GM19328 (cell line): ENCODE results near the gene TSPAN31.
A peak's percentile ranks its signal among the peaks of the same experiment; 100 is the strongest.

Experiments
- ATAC-seq: cut with Tn5 transposase; IDR thresholded peaks from one replicate; pipeline ENCODE4 v1.9.1; 2021; ENCODE audit warnings: mild to moderate bottlenecking, moderate library complexity; ENCODE audit not compliant: unreplicated experiment

Gene TSPAN31

DNA sequence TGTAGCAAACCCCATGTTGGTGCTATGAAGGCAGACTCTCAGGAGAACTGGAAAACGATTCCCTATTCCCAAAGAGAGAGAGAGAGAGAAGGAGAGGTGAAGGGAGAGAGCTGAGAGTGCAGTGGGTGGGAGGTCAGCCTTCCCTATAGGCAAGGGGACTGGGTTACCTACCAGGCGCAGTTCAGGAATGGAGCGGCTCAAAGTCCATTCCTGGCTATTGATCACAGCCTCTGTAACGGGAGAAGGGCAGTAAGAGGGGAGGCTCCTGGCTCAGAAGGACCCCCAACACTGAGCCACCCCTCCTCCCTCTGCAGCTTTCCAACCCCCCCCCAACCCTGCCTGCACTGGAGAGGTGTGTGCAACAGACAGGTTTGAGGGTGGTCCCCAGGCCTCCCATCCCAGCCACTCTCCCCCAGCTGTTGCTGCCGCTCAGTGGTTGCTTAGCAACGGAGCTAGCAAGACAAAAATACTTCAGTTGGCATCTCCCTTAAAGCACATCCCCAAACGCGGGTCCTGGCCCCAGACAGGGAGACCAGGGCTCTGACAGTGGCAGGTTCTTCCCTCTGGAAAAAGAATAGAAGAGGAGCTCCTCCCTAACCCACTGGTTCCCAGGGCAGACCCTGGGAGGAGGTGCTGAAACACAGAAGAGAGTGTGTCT lies 9.5 kb upstream of the TSPAN31 start:
- no peak for ATAC-seq

DNA sequence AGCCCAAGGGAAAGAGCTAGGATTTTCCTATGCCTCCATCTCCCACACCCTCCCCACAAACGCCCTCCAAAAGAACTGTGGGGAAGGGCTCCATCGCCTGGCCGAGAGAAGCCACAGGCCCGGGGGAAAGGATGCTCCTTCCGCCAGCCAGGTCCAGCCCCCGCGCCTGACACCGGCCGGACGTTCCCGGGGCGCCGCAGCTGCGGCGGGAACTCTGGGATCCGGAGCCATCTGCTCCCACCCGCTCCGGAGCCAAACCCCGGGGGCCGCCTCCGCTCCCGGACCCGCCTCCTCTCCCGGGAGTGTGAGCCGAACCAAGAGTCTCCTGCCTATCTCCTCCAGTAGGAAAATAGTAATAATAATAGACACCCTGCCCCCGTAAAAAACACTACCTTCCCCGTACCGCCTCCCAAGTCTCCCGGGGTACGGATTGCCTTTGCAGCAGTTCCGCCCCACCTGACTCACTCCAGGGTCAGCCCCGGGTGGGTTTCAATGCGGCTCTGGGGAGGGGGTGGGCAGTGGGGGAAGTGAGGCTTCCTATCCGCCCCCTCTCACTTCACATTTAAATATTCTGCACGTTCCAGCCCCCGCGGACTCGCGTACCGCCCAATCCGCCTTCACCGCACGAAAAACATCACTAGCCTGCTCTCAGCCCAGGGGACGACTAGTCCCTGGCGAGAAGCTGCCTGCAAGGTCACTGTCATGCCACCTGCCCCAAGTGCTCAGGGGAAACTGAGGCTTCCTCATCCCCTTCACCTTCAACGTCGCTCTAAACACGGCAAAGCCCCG lies 8.7 kb upstream of the TSPAN31 start:
- no peak for ATAC-seq

DNA sequence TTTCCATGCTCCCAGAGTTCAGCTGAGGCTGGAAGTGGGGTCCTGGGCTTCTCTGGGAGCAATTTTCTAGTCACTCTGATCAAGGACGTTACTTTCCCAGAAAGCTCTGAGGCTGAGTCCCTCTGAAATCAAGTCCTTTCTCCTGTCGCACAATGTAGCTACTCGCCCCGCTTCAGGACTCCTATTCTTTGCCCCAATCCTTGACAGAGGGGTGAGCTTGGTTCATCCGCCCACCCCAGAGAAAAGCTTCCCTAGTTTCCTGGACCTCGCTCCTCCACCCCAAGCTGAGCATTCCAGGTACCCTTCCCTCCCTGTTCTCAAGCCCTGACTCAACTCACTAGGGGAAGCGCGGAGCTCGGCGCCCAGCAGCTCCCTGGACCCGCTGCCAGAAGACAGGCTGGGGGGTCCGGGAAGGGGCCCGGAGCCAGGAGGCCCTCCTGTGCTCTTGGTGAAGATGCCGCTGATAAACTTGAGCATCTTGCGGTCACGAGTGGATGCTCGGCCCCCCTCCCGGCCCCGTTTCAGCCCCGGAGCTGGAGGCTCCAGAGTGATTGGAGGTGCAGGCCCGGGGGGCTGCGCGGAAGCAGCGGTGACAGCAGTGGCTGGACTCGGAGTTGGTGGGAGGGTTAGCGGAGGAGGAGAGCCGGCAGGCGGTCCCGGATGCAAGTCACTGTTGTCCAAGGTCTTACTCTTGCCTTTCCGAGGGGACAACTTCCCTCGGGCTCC lies 7.9 kb upstream of the TSPAN31 start:
- ATAC-seq, result no peak

DNA sequence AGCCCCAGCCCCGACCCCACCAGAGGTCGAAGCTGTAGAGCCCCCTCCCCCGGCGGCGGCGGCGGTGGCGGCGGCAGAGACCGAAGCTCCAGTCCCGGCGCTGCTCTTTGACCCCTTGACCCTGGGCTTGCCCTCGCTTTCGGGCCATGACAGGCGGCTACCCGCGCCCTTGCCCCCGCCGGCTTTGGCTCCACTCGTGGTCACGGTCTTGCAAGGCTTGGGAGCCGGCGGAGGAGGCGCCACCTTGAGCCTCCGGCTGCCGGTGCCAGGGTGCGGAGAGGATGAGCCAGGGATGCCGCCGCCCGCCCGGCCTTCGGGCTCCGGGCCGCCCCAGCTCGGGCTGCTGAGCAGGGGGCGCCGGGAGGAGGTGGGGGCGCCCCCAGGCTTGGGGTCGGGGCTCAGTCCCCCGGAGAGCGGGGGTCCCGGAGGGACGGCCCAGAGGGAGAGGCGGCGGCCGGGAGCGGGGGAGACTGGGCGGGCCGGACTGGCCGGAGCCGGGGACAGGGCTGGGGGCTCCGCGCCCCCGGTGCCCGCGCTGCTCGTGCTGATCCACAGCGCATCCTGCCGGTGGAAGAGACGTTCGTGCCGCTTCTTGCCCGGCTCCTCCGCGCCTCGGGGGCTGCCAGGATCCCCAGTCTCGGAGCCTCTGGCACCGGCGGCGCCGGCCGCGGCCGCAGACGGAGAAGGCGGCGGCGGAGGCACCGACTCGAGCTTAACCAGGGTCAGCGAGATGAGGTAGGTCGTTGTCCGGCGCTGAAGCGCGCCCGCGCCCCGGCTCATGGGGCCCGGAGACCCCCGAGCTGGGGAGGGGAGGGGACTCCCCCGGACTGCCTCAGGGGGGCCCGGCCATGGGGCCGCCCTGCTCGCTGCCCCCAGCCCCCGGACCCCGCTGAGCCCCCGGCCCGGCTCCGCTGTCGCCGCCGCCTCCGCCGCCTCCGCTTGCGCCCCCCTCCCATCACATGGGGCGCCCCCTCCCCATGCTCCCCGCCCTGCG lies 7.1 kb upstream of the TSPAN31 start:
- ATAC-seq, result no peak

DNA sequence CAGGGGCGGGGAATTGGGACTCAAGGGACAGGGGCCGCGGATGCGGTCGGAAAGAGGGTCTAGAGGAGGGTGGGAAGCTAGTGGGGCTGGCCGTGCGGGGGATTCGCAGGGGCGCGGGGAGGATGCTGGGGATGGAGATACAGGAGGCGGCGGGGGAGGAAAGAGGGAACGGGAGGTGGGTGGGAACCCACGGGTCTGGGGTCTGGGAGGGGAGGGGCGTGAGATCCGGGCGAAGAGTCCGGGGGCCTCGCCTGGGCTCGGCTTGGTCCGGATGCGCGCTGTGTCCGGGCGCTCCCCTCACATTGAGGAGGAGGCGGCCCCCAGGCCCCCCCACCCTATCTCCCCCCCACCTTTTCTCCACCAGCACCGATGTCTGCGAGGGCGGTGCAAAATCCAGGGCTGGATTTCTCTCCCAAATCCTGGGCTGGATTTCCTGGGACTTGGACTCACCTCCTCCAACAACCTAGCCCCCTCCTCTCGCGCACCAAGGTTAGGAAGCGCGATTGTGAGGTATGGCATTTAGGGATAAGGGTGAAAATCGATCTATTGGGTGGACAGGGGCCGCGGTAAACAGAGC lies 6.1 kb upstream of the TSPAN31 start, which contains the start of gene AGAP2:
TSS of gene AGAP2 (minus strand) at position 82 of the 577 bp plus-strand sequence. CDS start 496 bp downstream, outside the sequence.
- no peak for ATAC-seq

DNA sequence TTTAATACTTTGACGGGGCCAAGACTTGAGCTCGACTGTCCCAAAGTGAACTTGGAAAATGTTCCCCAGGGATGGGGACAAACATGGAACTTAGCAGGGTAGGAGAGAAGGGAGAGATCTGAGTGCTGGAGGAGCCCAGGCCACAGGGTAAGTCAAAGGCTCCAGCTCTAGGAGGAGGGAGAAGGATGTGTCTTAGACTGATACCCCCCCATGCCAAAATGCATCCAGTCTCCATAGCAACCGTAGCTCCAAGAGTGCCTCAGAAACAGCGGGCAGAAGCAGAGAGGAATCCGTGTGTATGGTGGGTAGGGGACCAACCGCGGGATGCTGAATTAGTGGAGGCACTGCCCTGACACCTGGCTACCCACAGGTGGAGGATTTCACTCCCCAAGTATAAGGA lies 5.5 kb upstream of the TSPAN31 start:
- no peak for ATAC-seq

DNA sequence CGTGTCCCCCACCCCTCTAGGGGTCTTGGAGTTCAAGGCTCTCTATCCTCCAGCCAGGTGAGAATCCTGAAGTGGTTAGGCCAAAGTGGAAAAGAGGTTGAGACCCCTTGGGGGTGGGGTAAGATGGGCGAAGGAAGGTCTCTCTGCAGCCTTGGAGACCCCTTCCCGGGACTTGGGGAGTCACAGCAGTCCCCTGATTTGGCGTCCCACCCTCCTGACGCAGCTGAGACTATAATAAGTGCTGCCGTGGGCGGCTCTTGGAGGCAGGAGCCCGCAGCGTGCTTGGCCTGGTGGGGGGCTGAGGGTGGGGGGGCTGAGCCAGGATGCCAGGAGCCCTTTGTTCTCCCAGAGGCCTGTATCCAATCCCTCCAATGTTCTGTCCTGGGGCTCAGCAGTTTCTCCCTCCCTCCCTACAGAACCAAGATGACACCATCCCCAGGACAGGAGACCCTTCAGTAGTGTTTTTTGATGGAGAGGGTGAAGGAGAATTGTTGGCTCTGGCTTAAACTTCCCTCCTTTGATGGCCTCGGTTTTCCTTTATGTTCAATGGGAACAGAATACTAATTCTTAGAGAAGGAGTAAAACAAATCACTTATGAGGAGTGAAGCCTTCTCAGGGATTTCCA lies 4.8 kb upstream of the TSPAN31 start:
- no peak for ATAC-seq

DNA sequence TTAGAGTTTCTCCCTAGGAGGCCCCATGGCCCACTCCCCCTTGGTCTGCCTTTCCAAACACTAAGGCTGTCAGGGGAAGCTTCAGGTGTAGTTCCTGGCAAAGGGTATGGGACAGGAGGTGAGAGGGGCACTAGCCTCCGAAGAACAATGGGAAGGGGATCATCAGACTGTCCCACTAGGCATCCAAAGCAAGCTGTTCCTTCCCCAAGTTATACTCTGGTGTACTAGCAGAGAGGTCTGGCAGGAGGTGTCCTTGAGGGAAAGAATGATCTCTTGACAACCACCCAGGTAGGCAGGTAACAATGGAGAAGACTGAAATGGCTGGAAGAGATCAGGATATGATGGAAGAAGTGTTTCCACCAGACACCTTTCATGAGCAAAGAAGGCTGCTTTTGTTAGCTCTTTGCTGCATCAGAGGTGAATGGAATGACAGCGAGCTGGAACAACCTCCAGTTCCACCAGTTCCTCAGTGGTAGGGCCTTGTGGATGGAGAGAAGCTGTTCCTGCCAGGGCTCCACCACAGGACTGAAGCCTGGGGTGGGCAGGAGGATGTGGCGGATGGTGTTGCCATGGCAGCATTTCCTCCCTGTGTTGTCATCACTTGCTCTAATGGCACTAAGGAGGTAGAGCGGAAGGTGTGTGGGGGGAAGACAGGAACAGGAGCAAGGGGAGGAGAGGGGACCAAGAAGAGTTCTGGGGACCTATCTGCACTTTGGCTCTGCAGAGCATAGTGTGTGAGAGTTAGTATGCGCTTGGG lies 4.0 kb upstream of the TSPAN31 start:
- no peak for ATAC-seq

DNA sequence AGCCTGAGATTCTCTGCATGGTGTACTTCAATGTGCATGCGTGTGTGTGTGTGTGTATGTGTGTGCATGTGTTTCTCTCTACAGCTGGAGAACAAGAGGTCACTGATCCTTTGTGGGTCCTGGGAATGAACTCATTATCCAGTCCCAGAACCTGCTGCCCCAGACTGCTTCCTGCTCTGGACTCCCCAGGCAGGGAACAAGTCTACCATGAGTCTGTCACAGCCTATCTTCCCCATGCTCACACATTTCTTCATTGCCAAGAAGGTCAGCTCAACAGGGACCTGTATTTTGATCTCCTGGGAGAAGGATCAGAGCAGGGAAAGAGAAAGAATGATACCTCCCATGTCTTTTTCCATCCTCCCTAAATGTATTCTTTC lies 3.4 kb upstream of the TSPAN31 start:
- ATAC-seq, result no peak

DNA sequence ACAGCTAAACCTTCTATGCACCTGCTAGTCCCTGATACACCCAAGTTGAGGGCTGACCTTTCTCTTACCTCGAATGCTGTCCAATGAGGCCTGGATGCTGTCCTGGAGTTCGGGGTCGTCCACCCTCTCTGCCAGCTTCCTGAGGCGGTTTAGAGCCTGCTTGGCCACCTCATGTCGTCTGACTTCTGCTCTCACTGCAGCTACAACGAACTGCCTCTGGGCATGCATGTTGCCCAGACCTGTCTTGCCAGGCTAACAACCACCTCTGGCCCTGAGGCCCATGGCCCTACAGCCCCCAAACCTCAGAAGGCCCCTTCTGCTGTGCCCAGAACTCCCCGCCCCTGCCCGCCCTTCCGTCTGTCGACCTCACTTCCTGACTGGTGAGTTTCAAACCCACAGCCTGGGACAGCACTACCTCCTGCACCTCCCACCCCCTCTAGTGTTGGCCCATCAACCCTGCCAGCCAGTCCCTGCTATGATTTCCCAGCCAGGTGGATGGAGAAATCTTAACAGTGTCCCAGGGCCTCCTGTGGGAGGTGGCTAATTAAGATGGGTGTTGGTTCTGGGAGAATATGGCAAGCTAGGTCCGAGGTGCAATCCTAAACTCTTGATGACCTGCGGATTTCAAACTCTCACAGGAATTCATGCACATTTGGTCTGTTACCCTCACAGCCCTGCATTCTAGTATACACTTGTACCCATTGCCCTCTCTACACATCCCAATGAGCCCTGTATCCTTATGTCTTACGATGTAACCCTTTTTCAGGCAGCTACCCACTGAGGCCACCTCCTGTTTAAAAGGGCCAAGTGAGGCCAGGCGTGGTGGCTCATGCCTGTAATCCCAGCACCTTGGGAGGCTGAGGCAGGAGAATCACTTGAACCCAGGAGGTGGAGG lies 2.7 kb upstream of the TSPAN31 start:
- peak; percentile 48 for ATAC-seq

DNA sequence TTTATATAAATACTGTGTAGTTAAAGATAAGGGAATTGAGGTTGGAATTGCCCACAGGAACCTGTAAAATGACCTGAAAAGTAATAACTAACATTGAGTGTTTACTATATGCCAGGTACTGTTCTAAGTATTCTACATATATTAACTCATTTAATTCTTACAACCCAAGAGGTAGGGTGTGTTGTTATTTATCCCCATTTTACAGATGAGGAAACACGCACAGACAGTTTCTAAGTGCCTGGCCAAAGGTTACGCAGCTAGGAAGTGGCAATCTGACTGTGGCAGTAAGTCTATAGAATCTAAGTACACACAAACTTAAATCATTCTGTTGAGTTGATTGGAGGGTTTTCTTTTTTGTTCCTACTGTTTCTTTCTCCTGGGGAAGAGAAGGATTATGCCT lies 1.1 kb upstream of the TSPAN31 start:
- no peak for ATAC-seq

DNA sequence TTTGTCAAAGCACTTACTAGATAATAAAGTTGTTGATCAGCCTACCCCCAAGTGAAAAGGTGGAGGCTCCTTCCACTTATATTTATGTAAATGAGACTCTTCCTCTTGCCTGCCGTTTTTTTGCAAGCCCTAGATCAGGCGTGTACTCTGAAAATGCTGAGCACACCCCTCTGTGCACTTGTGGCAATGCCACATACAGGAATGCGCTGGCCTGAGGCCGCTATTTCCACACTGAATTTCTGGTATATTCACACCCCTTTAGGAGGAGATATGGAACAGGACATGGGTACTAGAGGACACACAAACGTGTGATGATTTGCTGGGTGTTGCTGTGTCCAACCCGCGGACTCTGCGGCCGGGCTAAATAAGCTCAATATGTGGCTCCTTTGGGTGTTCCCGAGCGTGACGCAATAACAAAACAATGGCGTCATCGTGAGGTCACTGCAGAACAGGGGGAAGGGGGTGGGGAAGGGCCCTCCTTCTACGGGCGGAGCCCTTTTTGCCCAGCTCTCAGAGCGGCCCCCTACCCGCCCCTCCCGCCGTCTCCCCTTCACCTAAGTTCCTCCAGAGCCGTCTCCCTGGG lies 554 bp upstream of the TSPAN31 start:
- peak; percentile 38 for ATAC-seq

DNA sequence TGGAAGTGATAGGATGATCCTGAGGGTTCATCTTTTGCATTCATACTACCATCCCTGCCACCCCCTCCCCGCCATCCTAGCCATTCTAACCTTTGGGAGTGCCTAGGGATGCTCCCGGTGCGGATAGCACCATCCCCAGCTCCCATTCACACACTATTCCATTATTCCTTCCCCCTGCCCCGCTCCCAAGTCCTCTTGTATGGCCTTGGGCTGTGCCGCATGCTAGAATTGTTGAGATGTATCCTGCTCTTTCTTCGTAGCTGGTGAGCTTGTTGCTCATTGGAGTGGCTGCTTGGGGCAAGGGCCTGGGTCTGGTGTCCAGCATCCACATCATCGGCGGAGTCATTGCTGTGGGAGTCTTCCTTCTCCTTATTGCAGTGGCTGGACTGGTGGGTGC lies 644 bp downstream of the TSPAN31 start:
- no peak for ATAC-seq

DNA sequence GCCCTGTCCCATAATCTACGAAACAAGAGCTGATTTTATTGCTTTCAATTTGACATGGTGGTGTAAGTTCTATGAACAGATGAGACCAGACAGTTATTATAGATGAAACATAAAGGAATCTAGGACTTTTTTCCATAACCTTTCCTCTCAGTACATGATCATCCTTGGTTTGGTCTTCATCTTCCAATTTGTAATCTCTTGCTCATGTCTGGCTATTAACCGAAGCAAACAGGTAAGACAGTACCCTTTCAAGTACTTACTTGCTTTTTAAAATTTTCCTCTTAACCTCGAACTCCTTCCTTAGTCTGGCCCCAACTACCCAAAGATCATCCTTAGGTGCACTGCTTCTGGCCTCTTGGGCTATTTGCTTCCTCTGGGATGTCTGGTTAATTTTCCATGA lies 1.2 kb downstream of the TSPAN31 start:
- no peak for ATAC-seq

DNA sequence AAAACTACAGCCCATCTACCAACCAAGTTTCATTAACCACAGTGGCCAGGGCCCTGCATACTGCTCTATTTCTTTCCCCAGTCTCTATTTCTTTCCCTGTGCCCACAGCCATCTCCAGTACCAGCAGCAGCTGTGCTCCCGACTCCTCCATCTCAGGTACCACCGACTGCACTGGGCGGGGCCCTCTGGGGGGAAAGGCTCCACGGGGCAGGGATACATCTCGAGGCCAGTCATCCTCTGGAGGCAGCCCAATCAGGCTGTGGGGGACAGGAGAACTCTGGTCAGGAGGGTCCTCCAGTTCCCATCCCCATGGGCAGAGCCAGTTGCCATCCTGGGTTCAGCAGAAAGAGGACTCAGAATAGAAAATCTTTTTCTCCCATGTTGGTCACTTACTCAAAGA lies 4.2 kb downstream of the TSPAN31 start:
- no peak for ATAC-seq

DNA sequence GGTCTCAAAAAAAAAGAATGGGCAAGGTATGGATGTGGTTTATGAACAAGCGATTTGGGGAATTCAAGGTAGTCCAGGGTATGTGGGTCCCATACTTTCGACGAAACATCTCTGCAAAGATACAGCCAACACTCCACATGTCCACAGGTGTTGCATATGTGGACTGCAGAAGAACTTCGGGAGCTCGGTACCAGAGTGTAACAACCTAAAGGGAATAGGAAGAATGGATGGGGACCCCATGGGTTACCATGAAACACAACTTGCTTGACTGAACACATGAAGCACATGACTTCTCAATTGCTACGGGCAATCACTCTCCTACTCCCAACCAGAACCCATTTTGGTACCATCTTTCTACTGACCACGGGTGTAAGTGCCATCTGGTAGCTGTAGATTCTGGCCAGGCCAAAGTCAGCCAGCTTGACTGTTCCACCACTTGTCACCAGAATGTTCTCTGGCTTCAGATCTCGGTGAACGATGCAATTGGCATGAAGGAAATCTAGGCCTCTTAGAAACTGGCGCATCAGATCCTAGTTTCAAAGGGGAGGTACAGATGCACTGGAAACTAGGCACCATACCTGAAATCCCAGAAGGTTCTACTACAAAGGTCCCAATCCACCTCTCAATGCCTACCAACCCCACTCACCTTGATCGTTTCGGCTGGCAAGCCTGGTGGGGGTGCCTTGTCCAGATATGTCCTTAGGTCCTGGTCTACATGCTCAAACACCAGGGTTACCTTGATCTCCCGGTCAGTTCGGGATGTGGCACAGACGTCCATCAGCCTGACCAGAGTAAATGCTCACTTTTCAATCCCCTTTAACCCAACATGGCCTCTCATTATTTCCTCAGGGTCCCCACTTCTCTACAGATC lies 6.0 kb downstream of the TSPAN31 start:
- ATAC-seq, result no peak

DNA sequence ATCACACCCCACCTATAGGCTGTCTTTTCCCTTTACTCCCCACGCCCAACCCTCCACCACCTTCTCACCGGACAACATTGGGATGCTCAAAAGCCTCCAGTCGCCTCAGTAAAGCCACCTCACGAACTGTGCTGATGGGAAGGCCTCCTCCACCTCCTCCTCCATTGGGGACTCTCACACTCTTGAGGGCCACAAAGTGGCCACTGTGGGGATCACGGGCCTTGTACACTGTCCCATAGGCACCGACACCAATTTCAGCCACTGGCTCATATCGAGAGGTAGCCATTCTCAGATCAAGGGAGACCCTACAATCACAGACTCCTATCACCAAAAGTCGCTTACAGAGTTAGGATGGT lies 6.6 kb downstream of the TSPAN31 start:
- ATAC-seq, result no peak
